HFFc6 (cell line): ENCODE results near the gene SEPTIN5. TPM values are rescaled to one million over a fixed set of nuclear protein-coding genes. Genes with fewer than 3 reads are reported as not detected.

Source experiments
- DNase-seq: peaks from one replicate; pipeline ENCODE4 v3.0.0-alpha.2; 2018
- H3K27ac Mint-ChIP-seq: 2 replicates; pipeline ENCODE4 v1.8.0; 2020; ENCODE audit warnings: mild to moderate bottlenecking, mixed read lengths
- H3K27me3 Mint-ChIP-seq: 2 replicates; pipeline ENCODE4 v1.8.0; 2021; ENCODE audit warnings: mild to moderate bottlenecking, moderate library complexity, mixed read lengths; ENCODE audit not compliant: insufficient read depth
- H3K36me3 Mint-ChIP-seq: 2 replicates; pipeline ENCODE4 v1.8.0; 2021; ENCODE audit warnings: low read depth, mixed read lengths
- H3K4me1 Mint-ChIP-seq: 2 replicates; pipeline ENCODE4 v1.8.0; 2020; ENCODE audit warnings: low read depth, mixed read lengths
- H3K4me3 Mint-ChIP-seq: 2 replicates; pipeline ENCODE4 v1.8.0; 2020; ENCODE audit warnings: mild to moderate bottlenecking, moderate library complexity, mixed read lengths
- H3K9me3 Mint-ChIP-seq: 2 replicates; pipeline ENCODE4 v1.8.0; 2020; ENCODE audit warnings: mild to moderate bottlenecking, mixed read lengths
- CTCF ChIP-seq: fragments of 200-600 bp; sonication (generic); IDR thresholded peaks from 2 replicates; pipeline ENCODE4 v1.5.0; 2021; ENCODE audit warnings: antibody characterized with exemption, mild to moderate bottlenecking
- total RNA-seq, 6 experiments: library from RNA; stranded (reverse); fragmentation: NEBNext Ultra II Directional; extraction: Animal tissue kit (Norgen Biotek cat#: 25700); gene quantifications; 2 replicates in 1 of 6; 3 replicates in 5 of 6; pipeline ENCODE4 v1.2.3, GENCODE V29; 2021

SEPTIN5 gene
- total RNA-seq, 6 experiments from 2014 or later: 4.9 to 13.7 (median 6.5) TPM

- no peak for DNase-seq
- TF ChIP-seq CTCF: no peak
- no peak overlapping the region; the same call in 1 of the 2 replicates for H3K4me3 Mint-ChIP-seq
- H3K27ac Mint-ChIP-seq: no peak overlapping the region
- H3K4me1 Mint-ChIP-seq: no peaks in the 10 kb centered on the region
- H3K27me3 Mint-ChIP-seq: peaks cover 26% of the 10 kb centered on the region
- no peaks in the 10 kb centered on the region for H3K36me3 Mint-ChIP-seq
- H3K9me3 Mint-ChIP-seq: no peaks in the 10 kb centered on the region
These were observed 1.1 kb upstream of the SEPTIN5 start for GRCh38 chr22:19713245-19713644.

GRCh38 chr22:19713650-19714311 is 522 bp upstream of the SEPTIN5 start:
- Mint-ChIP-seq H3K36me3 (no peaks in the 10 kb centered on the region), H3K27ac (no peak overlapping the region), H3K27me3 (peaks cover 20% of the 10 kb centered on the region), H3K4me3 (peak overlapping the region; percentile 67), H3K9me3 (no peaks in the 10 kb centered on the region), H3K4me1 (no peaks in the 10 kb centered on the region)
- no peak for TF ChIP-seq CTCF
- DNase-seq: no peak

- Mint-ChIP-seq H3K4me3 (peak overlapping the region; percentile 36), H3K27me3 (peaks cover 15% of the 10 kb centered on the region)
- no peak for TF ChIP-seq CTCF
These were observed 1.1 kb downstream of the SEPTIN5 start for GRCh38 chr22:19715188-19715930.

GRCh38 chr22:19716041-19716828 is 1.9 kb downstream of the SEPTIN5 start:
- Mint-ChIP-seq H3K9me3 (no peaks in the 10 kb centered on the region), H3K27me3 (peaks cover 11% of the 10 kb centered on the region), H3K4me1 (no peaks in the 10 kb centered on the region), H3K27ac (no peak overlapping the region), H3K4me3 (no peak overlapping the region), H3K36me3 (no peaks in the 10 kb centered on the region)
- TF ChIP-seq CTCF: no peak
- DNase-seq: no peak

More at GRCh38 chr22:19715188-19715930, 1.1 kb downstream of the SEPTIN5 start:
- Mint-ChIP-seq H3K27ac (no peak overlapping the region), H3K36me3 (no peaks in the 10 kb centered on the region), H3K9me3 (no peaks in the 10 kb centered on the region), H3K4me1 (no peaks in the 10 kb centered on the region)
- no peak for DNase-seq

- no peak overlapping the region for H3K27ac Mint-ChIP-seq
- H3K27me3 Mint-ChIP-seq: peaks cover 8% of the 10 kb centered on the region; the same call in 1 of the 2 replicates
- H3K4me1 Mint-ChIP-seq: no peaks in the 10 kb centered on the region
- H3K36me3 Mint-ChIP-seq: no peaks in the 10 kb centered on the region
- H3K4me3 Mint-ChIP-seq: no peak overlapping the region
- DNase-seq: no peak
- no peak for TF ChIP-seq CTCF
- H3K9me3 Mint-ChIP-seq: no peaks in the 10 kb centered on the region
These were observed 2.5 kb downstream of the SEPTIN5 start for GRCh38 chr22:19716829-19717105.
